ENCODE results near the gene FEZ2.

GRCh38 chr2:36562973-36563532 is 34.9 kb downstream of the FEZ2 start:
- no peak for TF ChIP-seq POLR2A (IDR thresholded peaks at IDR 0.05)
- TF ChIP-seq, protein P1, sequence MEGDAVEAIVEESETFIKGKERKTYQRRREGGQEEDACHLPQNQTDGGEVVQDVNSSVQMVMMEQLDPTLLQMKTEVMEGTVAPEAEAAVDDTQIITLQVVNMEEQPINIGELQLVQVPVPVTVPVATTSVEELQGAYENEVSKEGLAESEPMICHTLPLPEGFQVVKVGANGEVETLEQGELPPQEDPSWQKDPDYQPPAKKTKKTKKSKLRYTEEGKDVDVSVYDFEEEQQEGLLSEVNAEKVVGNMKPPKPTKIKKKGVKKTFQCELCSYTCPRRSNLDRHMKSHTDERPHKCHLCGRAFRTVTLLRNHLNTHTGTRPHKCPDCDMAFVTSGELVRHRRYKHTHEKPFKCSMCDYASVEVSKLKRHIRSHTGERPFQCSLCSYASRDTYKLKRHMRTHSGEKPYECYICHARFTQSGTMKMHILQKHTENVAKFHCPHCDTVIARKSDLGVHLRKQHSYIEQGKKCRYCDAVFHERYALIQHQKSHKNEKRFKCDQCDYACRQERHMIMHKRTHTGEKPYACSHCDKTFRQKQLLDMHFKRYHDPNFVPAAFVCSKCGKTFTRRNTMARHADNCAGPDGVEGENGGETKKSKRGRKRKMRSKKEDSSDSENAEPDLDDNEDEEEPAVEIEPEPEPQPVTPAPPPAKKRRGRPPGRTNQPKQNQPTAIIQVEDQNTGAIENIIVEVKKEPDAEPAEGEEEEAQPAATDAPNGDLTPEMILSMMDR (IDR thresholded peaks at IDR 0.05): no peak
- no peak for TF ChIP-seq EP300 (IDR thresholded peaks at IDR 0.05)

Measured in ovary (tissue), 3 donors.